Activated T-cell treated with anti-CD3 and anti-CD28 coated beads for 1 hour (primary cell): ENCODE results near the gene DTNB.
"Not testable (repeated sequence)": the region's sequence is repeated elsewhere in the genome, so short reads cannot be mapped to it uniquely, and the experiment has no call there.

Experiments
- DNase-seq: peaks from one replicate; pipeline ENCODE4 v3.0.0-alpha.2; 2020; ENCODE audit warnings: low read depth

DTNB gene

GRCh38 chr2:25418944-25419677 is 254.3 kb downstream of the DTNB start:
- DNase-seq: no peak

GRCh38 chr2:25417715-25418369 is 255.5 kb downstream of the DTNB start:
- DNase-seq: no peak

GRCh38 chr2:25416674-25417073 is 256.7 kb downstream of the DTNB start:
- DNase-seq: no peak

- no peak for DNase-seq
Measured at GRCh38 chr2:25414781-25415180, 258.6 kb downstream of the DTNB start.

- DNase-seq: not testable (repeated sequence)
Measured at GRCh38 chr2:25413409-25413808, 260.0 kb downstream of the DTNB start.

GRCh38 chr2:25411753-25412152 is 261.6 kb downstream of the DTNB start:
- no peak for DNase-seq

- DNase-seq: no peak
Measured at GRCh38 chr2:25411281-25411680, 262.1 kb downstream of the DTNB start.

GRCh38 chr2:25410370-25410769 is 263.0 kb downstream of the DTNB start:
- no peak for DNase-seq

- DNase-seq: no peak
Measured at GRCh38 chr2:25409468-25409867, 263.9 kb downstream of the DTNB start.

- no peak for DNase-seq
Measured at GRCh38 chr2:25409044-25409443, 264.3 kb downstream of the DTNB start.

GRCh38 chr2:25405611-25406295 is 267.6 kb downstream of the DTNB start:
- no peak for DNase-seq

- DNase-seq: not testable (repeated sequence)
Measured at GRCh38 chr2:25403120-25403760, 270.1 kb downstream of the DTNB start.

GRCh38 chr2:25402477-25402876 is 270.9 kb downstream of the DTNB start:
- no peak for DNase-seq

GRCh38 chr2:25401307-25402026 is 271.9 kb downstream of the DTNB start:
- DNase-seq: no peak

- no peak for DNase-seq
Measured at GRCh38 chr2:25400576-25401216, 272.7 kb downstream of the DTNB start.

- DNase-seq: no peak
Measured at GRCh38 chr2:25400169-25400568, 273.2 kb downstream of the DTNB start.

- no peak for DNase-seq
Measured at GRCh38 chr2:25398534-25398933, 274.8 kb downstream of the DTNB start.

GRCh38 chr2:25397777-25398176 is 275.6 kb downstream of the DTNB start:
- no peak for DNase-seq

GRCh38 chr2:25389161-25389560 is 284.2 kb downstream of the DTNB start:
- DNase-seq: no peak

- no peak for DNase-seq
Measured at GRCh38 chr2:25388491-25388890, 284.9 kb downstream of the DTNB start.

- no peak for DNase-seq
Measured at GRCh38 chr2:25387876-25388449, 285.4 kb downstream of the DTNB start.
